ENCODE results near the gene NXPH3.

NXPH3 gene

GRCh38 chr17:49588726-49589576, 13.3 kb downstream of the NXPH3 start:
- TF ChIP-seq GLIS3 (CRISPR knock-in tag; IDR thresholded peaks at IDR 0.05): no peak
- ATAC-seq: peak; percentile 35

DNA sequence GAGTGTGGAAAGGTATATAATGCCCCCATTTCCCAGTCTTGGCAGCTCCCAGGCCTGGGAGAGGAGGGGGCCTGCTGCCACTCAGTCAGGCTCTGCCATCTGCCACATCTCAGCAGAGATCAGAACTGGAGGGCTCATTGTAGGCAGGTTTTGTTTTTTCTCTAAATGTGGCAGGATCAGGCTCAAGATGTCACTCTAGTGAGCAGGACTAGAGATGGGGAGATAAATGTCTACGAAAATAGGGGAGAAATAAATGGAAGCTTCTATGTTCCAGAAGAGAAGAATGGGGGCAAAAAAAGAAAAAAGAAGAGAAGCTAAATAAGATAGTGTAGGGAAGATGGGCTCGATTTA, 13.9 kb downstream of the NXPH3 start:
- TF ChIP-seq, protein P1, sequence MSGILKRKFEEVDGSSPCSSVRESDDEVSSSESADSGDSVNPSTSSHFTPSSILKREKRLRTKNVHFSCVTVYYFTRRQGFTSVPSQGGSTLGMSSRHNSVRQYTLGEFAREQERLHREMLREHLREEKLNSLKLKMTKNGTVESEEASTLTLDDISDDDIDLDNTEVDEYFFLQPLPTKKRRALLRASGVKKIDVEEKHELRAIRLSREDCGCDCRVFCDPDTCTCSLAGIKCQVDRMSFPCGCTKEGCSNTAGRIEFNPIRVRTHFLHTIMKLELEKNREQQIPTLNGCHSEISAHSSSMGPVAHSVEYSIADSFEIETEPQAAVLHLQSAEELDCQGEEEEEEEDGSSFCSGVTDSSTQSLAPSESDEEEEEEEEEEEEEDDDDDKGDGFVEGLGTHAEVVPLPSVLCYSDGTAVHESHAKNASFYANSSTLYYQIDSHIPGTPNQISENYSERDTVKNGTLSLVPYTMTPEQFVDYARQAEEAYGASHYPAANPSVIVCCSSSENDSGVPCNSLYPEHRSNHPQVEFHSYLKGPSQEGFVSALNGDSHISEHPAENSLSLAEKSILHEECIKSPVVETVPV (CRISPR knock-in tag; IDR thresholded peaks at IDR 0.05): no peak
- TF ChIP-seq ZFP3 (CRISPR knock-in tag; IDR thresholded peaks at IDR 0.05) (no peak), BACH2 (CRISPR knock-in tag; IDR thresholded peaks at IDR 0.05; ENCODE audit: borderline replicate concordance) (no peak)
- no peak for ATAC-seq

DNA sequence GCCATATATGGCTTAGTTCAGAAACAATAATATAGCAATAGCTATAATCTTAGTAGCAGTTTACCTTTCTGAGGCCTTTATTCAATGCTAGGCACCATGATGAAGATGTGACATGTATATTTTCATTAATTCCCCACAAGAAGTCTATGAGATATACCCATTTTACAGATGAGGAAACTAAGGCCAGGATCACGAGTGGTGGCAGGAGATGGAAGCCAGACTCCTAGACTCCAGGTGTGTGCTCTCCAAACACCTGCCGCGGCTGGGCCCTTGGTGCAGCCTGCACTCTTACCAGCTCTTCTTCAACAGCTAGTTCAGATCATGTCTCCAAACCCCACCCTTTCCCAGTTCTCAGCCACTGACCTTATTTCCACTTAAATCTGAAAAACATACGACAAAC, 15.2 kb downstream of the NXPH3 start:
- no peak for TF ChIP-seq ISL1 (CRISPR knock-in tag; IDR thresholded peaks at IDR 0.05)
- TF ChIP-seq ZFP30 (CRISPR knock-in tag; IDR thresholded peaks at IDR 0.05): no peak
- no peak for TF ChIP-seq ZFP3 (CRISPR knock-in tag; IDR thresholded peaks at IDR 0.05)
- TF ChIP-seq, protein P1 (CRISPR knock-in tag; IDR thresholded peaks at IDR 0.05): no peak
- no peak for TF ChIP-seq GLIS3 (CRISPR knock-in tag; IDR thresholded peaks at IDR 0.05)
- TF ChIP-seq TCF4 (CRISPR knock-in tag; IDR thresholded peaks at IDR 0.05; ENCODE audit: borderline replicate concordance): no peak
- TF ChIP-seq, protein P2, sequence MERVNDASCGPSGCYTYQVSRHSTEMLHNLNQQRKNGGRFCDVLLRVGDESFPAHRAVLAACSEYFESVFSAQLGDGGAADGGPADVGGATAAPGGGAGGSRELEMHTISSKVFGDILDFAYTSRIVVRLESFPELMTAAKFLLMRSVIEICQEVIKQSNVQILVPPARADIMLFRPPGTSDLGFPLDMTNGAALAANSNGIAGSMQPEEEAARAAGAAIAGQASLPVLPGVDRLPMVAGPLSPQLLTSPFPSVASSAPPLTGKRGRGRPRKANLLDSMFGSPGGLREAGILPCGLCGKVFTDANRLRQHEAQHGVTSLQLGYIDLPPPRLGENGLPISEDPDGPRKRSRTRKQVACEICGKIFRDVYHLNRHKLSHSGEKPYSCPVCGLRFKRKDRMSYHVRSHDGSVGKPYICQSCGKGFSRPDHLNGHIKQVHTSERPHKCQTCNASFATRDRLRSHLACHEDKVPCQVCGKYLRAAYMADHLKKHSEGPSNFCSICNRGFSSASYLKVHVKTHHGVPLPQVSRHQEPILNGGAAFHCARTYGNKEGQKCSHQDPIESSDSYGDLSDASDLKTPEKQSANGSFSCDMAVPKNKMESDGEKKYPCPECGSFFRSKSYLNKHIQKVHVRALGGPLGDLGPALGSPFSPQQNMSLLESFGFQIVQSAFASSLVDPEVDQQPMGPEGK (CRISPR knock-in tag; IDR thresholded peaks at IDR 0.05; ENCODE audit: borderline replicate concordance): no peak
- TF ChIP-seq, protein P3, sequence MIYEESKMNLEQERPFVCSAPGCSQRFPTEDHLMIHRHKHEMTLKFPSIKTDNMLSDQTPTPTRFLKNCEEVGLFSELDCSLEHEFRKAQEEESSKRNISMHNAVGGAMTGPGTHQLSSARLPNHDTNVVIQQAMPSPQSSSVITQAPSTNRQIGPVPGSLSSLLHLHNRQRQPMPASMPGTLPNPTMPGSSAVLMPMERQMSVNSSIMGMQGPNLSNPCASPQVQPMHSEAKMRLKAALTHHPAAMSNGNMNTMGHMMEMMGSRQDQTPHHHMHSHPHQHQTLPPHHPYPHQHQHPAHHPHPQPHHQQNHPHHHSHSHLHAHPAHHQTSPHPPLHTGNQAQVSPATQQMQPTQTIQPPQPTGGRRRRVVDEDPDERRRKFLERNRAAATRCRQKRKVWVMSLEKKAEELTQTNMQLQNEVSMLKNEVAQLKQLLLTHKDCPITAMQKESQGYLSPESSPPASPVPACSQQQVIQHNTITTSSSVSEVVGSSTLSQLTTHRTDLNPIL (CRISPR knock-in tag; IDR thresholded peaks at IDR 0.05; ENCODE audit: low read depth): no peak
- no peak for TF ChIP-seq ZNF8 (CRISPR knock-in tag; IDR thresholded peaks at IDR 0.05)
- no peak for TF ChIP-seq ESRRG (CRISPR knock-in tag; IDR thresholded peaks at IDR 0.05)
- no peak for TF ChIP-seq ZC3H10 (CRISPR knock-in tag; IDR thresholded peaks at IDR 0.05)
- TF ChIP-seq TOX (CRISPR knock-in tag; IDR thresholded peaks at IDR 0.05; ENCODE audit: borderline replicate concordance): no peak
- no peak for TF ChIP-seq ARNTL (CRISPR knock-in tag; IDR thresholded peaks at IDR 0.05; ENCODE audit: borderline replicate concordance, low read depth)
- TF ChIP-seq PPARA (CRISPR knock-in tag; IDR thresholded peaks at IDR 0.05; ENCODE audit: borderline replicate concordance): no peak
- TF ChIP-seq POU6F1 (CRISPR knock-in tag; IDR thresholded peaks at IDR 0.05; ENCODE audit: borderline replicate concordance, low read depth): no peak
- TF ChIP-seq ZNF565 (CRISPR knock-in tag; conservative IDR thresholded peaks at IDR 0.05; ENCODE audit: low read depth): no peak
- TF ChIP-seq BACH2 (CRISPR knock-in tag; IDR thresholded peaks at IDR 0.05; ENCODE audit: borderline replicate concordance): no peak
- TF ChIP-seq ZNF70 (CRISPR knock-in tag; IDR thresholded peaks at IDR 0.05): no peak
- no peak for TF ChIP-seq OSR1 (CRISPR knock-in tag; IDR thresholded peaks at IDR 0.05)
- ATAC-seq: no peak

DNA sequence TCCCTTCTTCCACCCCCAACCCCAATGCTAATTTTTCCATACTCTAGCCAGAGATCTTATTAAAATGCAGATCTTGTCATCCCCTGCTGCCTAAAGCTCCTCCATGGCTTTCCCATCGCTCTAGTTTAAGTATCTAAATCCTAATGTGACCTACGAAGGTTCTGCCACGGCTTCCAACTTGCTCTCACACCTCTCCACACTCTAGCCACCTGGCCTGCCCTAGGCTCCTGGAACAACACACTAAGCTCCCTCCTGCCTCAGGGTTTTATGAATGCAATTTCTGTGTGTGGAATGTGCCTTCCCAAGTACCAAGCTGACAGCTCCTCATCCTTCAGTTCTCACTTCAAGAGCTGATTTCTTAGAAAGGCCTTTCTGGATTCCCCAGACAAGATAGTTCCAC, 16.6 kb downstream of the NXPH3 start:
- ATAC-seq: no peak
- no peak for TF ChIP-seq ZFP30 (CRISPR knock-in tag; IDR thresholded peaks at IDR 0.05)
- TF ChIP-seq ZFP3 (CRISPR knock-in tag; IDR thresholded peaks at IDR 0.05): no peak
- TF ChIP-seq TCF4 (CRISPR knock-in tag; IDR thresholded peaks at IDR 0.05; ENCODE audit: borderline replicate concordance): no peak
- TF ChIP-seq SNAI2 (CRISPR knock-in tag; IDR thresholded peaks at IDR 0.05): no peak
- no peak for TF ChIP-seq ZNF70 (CRISPR knock-in tag; IDR thresholded peaks at IDR 0.05)
- no peak for TF ChIP-seq RARB (CRISPR knock-in tag; IDR thresholded peaks at IDR 0.05)
- TF ChIP-seq, protein P3 (CRISPR knock-in tag; IDR thresholded peaks at IDR 0.05; ENCODE audit: low read depth): no peak
- TF ChIP-seq OSR1 (CRISPR knock-in tag; IDR thresholded peaks at IDR 0.05): no peak
- TF ChIP-seq TOX (CRISPR knock-in tag; IDR thresholded peaks at IDR 0.05; ENCODE audit: borderline replicate concordance): no peak
- TF ChIP-seq ZC3H10 (CRISPR knock-in tag; IDR thresholded peaks at IDR 0.05): no peak
- TF ChIP-seq, protein P1 (CRISPR knock-in tag; IDR thresholded peaks at IDR 0.05): no peak
- TF ChIP-seq CSDC2 (CRISPR knock-in tag; IDR thresholded peaks at IDR 0.05): no peak
